MV-4-11 (cell line): Measurements from ENCODE around the gene CNKSR3.
A peak's percentile ranks its signal among the peaks of the same experiment; 100 is the strongest.
"Not testable (repeated sequence)": the region's sequence is repeated elsewhere in the genome, so short reads cannot be mapped to it uniquely, and the experiment has no call there.

Experiments used
- DNase-seq: peaks from one replicate; lab custom pipeline; 2025; lab: John Stamatoyannopoulos, UW

Gene CNKSR3

GRCh38 chr6:154528310-154528915 lies 17.9 kb upstream of the CNKSR3 start:
- peak; percentile 1 for DNase-seq

GRCh38 chr6:154526996-154527395 lies 16.5 kb upstream of the CNKSR3 start:
- peak; percentile 20 for DNase-seq

- DNase-seq, result no peak
These were observed 12.1 kb upstream of the CNKSR3 start for GRCh38 chr6:154522576-154522975.

- no peak for DNase-seq
These were observed 10.9 kb upstream of the CNKSR3 start for GRCh38 chr6:154521412-154521811.

DNA sequence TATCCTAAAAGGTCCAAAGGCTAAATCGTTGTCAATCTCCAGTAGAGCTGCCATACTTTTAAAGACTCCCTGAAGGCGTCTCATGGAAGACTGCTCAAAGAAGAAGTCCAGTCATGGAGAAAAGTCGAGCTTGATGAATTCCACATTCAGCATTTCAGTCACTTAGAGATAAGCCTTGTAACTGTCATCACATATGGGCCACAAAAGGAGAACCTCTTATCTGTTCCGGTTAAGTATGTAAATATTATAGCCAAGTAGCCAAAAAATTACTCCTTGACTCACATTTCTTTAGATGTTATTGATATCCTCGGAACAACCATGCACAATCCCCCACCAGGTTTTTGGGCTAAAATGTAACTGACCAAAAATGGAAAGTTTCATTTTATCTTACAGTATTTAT lies 9.8 kb upstream of the CNKSR3 start:
- DNase-seq, result no peak

- no peak for DNase-seq
These were observed 7.9 kb upstream of the CNKSR3 start for GRCh38 chr6:154518396-154518795.

- no peak for DNase-seq
These were observed 5.8 kb upstream of the CNKSR3 start for GRCh38 chr6:154516276-154516675.

GRCh38 chr6:154515826-154516225 lies 5.3 kb upstream of the CNKSR3 start:
- no peak for DNase-seq

DNA sequence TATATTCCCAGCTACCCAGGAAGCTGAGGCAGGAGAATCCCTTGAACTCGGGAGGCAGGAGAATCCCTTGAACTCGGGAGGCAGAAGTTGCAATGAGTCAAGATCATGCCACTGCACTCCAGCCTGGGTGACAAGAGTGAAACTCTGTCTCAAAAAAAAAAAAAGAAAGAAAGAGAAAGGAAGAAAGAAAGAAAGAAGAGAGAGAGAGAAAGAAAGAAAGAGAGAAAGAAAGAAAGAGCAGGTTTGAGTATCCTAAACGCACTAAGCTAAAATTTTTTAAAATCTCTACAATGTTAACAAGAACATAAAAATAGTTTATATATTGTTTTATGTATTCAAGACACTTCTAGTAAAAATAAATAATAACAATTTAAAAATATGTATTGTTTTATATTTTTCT lies 4.6 kb upstream of the CNKSR3 start:
- not testable (repeated sequence) for DNase-seq

DNA sequence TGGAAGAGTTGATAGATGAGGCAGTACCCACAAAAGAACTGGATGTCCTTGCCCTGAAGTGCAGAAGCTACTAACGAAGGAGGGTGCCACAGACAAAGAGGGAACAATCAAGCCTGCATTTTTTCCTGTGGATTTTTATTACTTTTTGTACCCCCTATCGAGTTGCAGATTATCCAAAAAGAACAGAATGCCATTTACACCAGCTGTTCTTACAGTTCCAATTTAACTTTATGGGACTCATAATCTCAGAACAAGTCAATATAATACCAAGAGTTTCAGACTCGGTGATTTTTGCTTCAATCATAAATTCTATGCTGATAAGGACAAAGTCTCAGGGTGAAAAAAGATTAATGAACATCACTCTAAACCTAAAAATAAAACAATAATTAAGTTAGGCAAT lies 4.0 kb upstream of the CNKSR3 start:
- DNase-seq, result no peak

GRCh38 chr6:154513601-154514320 lies 3.3 kb upstream of the CNKSR3 start:
- no peak for DNase-seq

DNA sequence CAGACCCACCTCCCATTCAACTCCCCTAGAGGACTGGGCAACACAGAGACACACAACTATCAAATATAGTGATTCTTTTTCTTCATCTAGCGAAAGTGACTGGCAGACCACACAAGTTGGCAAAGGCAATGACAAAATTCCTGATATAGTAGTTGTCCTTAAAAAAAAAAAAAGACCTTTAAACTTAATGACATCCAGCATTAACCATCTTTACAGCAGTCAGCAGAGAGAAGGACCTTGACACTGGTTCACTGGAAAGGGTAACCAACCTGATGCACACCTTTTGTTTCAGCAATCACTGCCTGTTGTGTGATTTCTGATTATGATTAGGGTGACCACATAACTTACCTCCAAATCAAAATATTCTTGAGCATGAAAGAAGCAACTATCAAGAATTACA lies 1.7 kb upstream of the CNKSR3 start:
- no peak for DNase-seq

GRCh38 chr6:154511791-154512190 lies 1.3 kb upstream of the CNKSR3 start:
- no peak for DNase-seq

DNA sequence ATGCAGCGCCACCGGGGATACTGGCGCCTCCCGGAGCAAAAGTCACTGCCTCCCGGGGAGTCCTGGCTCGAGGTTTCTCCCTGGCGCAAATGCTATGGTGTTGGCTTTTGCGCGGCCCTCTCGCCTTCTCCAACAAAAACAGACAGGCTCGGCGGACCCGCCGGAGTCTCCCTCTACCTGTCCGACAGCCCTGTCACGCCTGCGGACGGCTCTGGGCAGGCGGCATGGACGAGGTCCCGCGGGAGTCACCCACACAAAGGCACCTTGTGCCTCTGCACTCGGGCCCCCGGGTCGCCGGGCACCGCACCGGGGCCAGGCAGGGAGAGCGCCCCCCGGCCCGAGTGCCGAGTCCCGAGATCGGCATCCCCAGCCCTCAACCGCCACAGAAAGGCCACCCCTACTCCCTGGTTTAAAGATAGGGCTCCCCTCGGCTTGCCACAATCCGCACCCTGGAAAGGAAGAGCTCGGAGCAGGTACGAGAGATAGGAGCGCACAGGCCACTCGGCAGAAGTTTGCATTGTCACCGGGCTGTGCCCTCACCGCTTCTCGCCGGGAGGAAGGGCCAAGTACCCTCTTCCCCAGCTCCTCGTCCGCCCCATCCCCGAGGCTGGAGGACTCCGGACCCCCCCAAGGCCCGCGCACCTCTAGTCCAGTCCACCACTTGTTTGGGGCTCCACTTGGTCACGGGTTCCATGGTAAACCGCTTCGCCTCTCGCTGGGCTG lies 903 bp downstream of the CNKSR3 start:
- DNase-seq, result no peak

DNA sequence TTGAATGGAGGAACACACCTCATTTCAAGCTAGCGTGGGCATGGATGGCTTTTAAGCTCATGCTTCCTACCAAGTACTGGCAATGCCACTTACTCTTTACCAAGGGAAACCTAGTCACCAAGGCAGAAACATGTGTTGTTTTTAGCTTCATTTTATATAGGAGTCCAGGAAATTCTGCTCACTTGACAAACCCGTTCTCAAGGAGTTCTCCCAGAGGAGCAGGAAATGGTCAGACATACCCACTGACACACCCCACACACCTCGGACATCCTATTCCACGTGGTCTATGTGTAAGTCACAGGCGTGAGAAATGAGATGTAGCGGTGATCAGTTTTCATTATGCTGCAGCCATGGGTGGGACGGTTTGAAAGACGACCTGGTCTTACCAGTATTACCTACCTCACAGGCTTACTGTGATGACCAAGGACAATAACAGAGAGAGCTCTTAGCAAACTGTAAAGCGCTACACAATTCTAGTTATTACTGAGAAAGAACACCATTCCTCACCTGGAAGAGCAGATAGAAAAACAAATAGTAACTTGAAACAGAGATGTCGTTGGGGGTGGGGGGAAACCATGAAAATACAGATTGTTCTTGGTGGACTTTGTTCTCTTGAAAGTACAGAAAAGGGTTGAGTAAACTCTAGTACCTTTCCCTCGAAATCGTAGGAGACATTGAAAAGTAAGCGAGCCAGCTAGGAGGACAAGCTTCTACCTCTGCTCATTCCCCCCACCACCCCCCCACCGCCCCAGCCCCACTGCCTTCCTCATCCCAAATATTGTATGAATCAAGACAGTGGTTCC lies 1.7 kb downstream of the CNKSR3 start:
- no peak for DNase-seq

GRCh38 chr6:154506991-154507898 lies 3.2 kb downstream of the CNKSR3 start:
- no peak for DNase-seq

GRCh38 chr6:154506582-154506981 lies 3.9 kb downstream of the CNKSR3 start:
- DNase-seq, result no peak

DNA sequence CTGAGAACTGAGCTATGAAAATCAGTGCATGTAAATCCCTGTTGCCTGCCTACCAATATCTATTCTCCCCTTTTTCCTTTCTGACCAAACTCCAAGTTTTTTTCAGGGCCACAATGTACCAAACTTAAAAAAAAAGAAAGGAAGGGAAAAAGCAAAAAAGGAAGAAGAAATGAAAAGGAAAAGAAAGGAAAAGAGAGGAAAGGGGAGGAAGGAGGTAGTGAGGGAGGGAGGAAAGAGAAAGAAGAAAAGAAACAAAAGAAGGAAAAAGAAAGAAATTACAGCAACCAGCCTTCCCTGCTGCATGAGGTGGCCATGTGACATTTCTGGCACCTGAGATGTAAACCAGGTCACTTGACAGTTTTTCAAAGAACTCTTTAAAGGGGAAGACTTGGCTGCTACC lies 4.4 kb downstream of the CNKSR3 start:
- DNase-seq, result no peak

DNA sequence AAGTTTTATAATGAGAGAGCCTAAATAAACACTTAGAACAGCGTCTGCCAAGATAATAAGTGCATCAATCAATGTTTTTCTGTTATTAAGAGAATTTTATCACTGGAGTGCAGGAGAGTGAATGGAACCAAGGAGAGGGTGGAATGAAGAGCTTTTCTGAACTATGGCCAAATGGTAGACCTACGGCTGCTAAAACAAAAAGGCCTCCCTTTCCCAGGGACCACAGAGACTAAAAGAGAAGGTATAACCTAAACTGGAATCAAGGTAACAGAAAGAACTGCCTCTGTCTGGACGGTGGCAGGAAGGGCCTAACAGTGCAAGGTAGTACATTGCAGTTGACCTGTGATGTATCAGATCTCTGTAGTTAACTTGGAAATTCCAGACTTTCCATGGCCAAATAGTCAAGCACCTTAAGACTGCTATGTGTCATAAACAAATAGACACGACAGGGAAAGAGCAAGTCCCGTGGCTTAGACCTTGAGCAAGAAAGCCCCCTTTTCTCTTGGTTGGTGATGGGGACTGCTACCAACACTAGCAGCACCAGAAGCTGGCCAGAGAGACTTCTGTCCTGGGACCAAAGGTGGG lies 5.5 kb downstream of the CNKSR3 start:
- no peak for DNase-seq

DNA sequence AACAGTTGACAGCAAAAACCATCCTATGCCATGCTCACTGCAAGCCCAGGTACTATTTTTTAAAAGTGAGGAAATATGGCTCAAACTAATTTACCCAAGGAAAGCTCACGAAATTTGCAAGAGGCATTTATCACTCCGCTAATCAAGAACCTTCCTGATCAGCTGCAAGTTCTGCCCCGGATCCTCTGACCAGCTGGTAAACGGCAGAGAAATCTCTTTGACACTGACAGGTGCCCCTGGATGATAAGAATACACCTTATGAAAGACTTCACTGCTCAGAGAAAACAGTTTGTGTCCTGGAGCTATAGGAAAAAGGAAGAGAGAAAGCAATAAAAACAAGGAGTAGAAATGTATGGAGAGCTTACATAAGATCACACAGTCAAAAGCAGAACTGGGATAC lies 6.4 kb downstream of the CNKSR3 start:
- DNase-seq, result no peak

DNA sequence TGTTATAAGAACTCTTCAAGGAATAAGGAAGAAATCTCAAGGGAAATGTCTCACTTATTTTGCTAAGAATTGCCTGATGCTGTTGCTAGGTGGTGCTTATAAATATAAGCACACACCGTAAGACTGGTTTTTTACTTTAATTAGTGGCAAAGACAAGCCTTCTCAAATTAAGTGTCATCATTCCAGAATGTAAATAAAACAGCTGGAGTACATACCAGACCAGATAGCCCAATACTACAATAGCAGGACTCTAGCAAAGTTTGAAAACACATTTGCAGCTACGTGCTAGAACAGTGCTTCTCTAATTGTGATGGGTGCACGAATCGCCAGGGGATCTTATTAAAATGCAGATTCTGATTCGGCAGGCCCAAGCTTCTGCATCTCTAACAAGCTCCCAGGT lies 6.8 kb downstream of the CNKSR3 start:
- DNase-seq, result no peak
